ENCODE measurements around the gene PPP1R9B. TPM values are rescaled to one million over a fixed set of nuclear protein-coding genes. Genes with fewer than 3 reads are reported as not detected.
A peak's percentile ranks its signal among the peaks of the same experiment; 100 is the strongest.

The PPP1R9B gene
- total and polyA plus RNA-seq, 4 experiments from 2014 or later = 0.48 to 99.7 (median 49.9) TPM

DNA sequence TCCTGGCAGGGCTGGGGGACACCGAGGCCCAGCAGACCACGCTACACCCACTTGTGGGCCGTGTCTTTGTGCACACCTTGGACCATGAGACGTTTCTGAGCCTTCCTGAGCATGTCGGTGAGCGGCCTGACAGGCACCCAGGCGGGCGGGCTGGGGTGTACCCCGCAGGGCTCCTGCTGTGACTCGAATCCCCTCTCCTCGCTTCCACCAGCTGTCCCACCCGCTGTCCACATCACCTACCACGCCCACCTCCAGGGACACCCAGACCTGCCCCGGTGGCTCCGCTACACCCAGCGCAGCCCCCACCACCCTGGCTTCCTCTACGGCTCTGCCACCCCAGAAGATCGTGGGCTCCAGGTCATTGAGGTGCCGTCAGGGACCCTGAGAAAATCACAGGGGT is 16.9 kb upstream of the PPP1R9B start:
- H3K4me3 Mint-ChIP-seq = no peak overlapping the region
- Histone ChIP-seq H3K9me3 (ENCODE audit: control insufficient read depth in 1 of 2, low read length in 2 of 2) (no peaks in the 10 kb centered on the region), H3K4me3 (ENCODE audit: low read length in 2 of 2) (no peak overlapping the region), H3K4me1 (ENCODE audit: insufficient read depth, low read length) (peaks cover 14% of the 10 kb centered on the region), H3K36me3 (ENCODE audit: insufficient read depth, low read length) (no peaks in the 10 kb centered on the region), H3K27me3 (ENCODE audit: insufficient read depth, low read length) (no peaks in the 10 kb centered on the region), H3K27ac (ENCODE audit: low read depth, low read length) (no peak overlapping the region)
- ChIA-PET POLR2A (ENCODE audit: partially characterized antibody) (no interaction called here), CTCF (ENCODE audit: partially characterized antibody) (interaction anchor here (1.6 to 3.3 kb wide), 2 partner anchors 11 to 27 kb away, joined by 10 to 28 read pairs; no protein-coding TSS in a partner anchor)
- peaks cover 0 to 3% (median 0%) of the 10 kb centered on the region in 8 donors for H3K9me3 Mint-ChIP-seq
- no peak overlapping the region for H3K27ac Mint-ChIP-seq
- H3K27me3 Mint-ChIP-seq = peaks cover 2 to 3% of the 10 kb centered on the region in 2 donors
- peaks cover 0 to 3% of the 10 kb centered on the region in 2 donors for H3K36me3 Mint-ChIP-seq
- peaks cover 13 to 30% (median 15%) of the 10 kb centered on the region in 4 donors for H3K4me1 Mint-ChIP-seq
- peak in 1 of 5 donors; percentile 17 for DNase-seq
- intact Hi-C loops (cut with micrococcal nuclease) = no loop called here

DNA sequence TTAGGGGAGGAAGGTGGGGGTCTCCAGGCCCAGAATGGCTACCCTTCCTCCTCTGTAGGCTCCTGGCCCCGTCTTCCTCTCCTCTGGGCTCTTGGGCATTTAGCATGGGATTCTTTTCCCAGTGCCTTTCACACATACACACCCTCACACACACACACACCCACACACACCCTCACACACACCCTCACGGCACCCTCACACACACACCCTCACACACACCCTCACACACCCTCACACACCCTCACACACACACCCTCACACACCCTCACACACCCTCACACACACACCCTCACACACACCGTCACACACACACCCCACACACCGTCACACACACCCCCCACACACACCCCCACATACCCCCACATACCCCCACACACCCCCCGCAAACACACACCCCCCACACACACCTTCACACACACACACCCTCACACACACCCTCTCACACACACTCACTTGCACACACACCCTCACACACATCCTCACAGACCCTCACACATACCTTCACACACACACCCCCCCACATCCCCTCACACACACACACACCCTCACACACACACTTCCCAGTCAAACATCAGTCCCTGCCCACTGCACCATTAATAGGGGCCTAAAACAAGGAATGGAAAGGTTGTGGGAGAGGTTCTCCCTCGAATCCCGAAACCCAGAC is 16.2 kb upstream of the PPP1R9B start:
- intact Hi-C loops (cut with micrococcal nuclease) = no loop called here
- Mint-ChIP-seq H3K9me3 (peaks cover 0 to 3% (median 0%) of the 10 kb centered on the region in 8 donors), H3K27me3 (peaks cover 2 to 3% of the 10 kb centered on the region in 2 donors), H3K4me1 (peaks cover 17 to 38% (median 21%) of the 10 kb centered on the region in 4 donors), H3K27ac (peak overlapping the region in 2 of 7 donors; percentile 25 to 35), H3K4me3 (no peak overlapping the region), H3K36me3 (peaks cover 0 to 3% of the 10 kb centered on the region in 2 donors)
- CTCF ChIA-PET (ENCODE audit: partially characterized antibody) = interaction anchor here (1.6 to 3.3 kb wide), 2 partner anchors 11 to 28 kb away, joined by 7 to 28 read pairs; no protein-coding TSS in a partner anchor
- POLR2A ChIA-PET (ENCODE audit: partially characterized antibody) = interaction anchor here (1.1 kb wide), 1 partner anchor 15 kb away, joined by 3 read pairs; no protein-coding TSS in a partner anchor
- Histone ChIP-seq H3K27me3 (ENCODE audit: insufficient read depth, low read length) (no peaks in the 10 kb centered on the region), H3K4me1 (ENCODE audit: insufficient read depth, low read length) (peaks cover 21% of the 10 kb centered on the region), H3K27ac (ENCODE audit: low read depth, low read length) (no peak overlapping the region), H3K4me3 (ENCODE audit: low read length in 2 of 2) (no peak overlapping the region), H3K36me3 (ENCODE audit: insufficient read depth, low read length) (no peaks in the 10 kb centered on the region), H3K9me3 (ENCODE audit: control insufficient read depth in 1 of 2, low read length in 2 of 2) (no peaks in the 10 kb centered on the region)
- DNase-seq = peak in 1 of 5 donors; percentile 6

DNA sequence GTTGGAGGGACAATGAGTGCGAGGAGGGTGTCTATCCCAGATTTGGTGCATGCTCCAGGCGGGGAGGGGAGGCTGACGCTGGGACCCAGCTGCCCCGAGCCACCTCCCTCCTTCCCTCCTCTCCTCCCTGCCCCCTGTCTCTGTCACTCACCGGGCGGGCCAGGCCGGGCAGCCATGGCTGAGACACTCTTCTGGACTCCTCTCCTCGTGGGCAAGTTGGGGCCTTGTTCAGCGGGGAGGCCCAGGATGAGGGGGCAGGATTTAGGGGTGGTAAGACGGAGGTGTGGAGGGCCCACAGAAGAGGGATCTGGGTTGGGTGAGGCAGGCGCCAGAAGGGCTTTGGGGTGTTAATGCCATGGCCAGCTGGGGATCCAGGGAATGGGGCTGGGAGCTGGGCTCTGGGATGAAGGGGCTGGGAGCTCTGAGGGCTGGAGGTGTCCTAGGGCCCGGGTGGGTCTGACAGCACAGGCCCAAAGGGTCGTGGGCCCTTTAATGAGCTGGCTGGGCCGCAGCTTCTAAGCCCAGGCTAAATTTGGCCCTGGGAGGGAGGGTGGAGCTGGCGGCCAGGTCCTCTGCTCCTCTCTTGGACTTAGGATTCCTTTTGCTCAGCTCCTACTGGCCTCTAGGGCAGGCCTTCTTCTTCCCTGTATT is 15.5 kb upstream of the PPP1R9B start, which contains the start of gene SGCA:
Gene SGCA (plus strand): TSS at position 139 of the 651 bp plus-strand sequence. CDS start 36 bp downstream, at position 175.
- H3K36me3 ChIP-seq (ENCODE audit: insufficient read depth, low read length) = no peaks in the 10 kb centered on the region
- POLR2A ChIA-PET (ENCODE audit: partially characterized antibody) = interaction anchor here (1.1 kb wide), 1 partner anchor 15 kb away, joined by 3 read pairs; no protein-coding TSS in a partner anchor
- Mint-ChIP-seq H3K36me3 (peaks cover 0 to 3% of the 10 kb centered on the region in 2 donors), H3K27ac (peak within 1 kb of the TSS in 5 of 7 donors; percentile 55 to 75 (median 63)), H3K9me3 (peaks cover 0 to 3% (median 0%) of the 10 kb centered on the region in 8 donors), H3K27me3 (peaks cover 2 to 3% of the 10 kb centered on the region in 2 donors), H3K4me3 (no peak within 1 kb of the TSS), H3K4me1 (peaks cover 21 to 43% (median 26%) of the 10 kb centered on the region in 4 donors)
- intact Hi-C loops (cut with micrococcal nuclease) = no loop called here
- H3K9me3 ChIP-seq (ENCODE audit: control insufficient read depth in 1 of 2, low read length in 2 of 2) = no peaks in the 10 kb centered on the region
- no peaks in the 10 kb centered on the region for H3K27me3 ChIP-seq (ENCODE audit: insufficient read depth, low read length)
- peaks cover 25% of the 10 kb centered on the region for H3K4me1 ChIP-seq (ENCODE audit: insufficient read depth, low read length)
- peak in 1 of 5 donors; percentile 9 for DNase-seq
- CTCF ChIA-PET (ENCODE audit: partially characterized antibody) = interaction anchor here (1.2 to 1.6 kb wide), 3 partner anchors 27 to 72 kb away, joined by 3 to 7 read pairs (median 4); no protein-coding TSS in a partner anchor
- H3K27ac ChIP-seq (ENCODE audit: low read depth, low read length) = no peak within 1 kb of the TSS
- no peak within 1 kb of the TSS for H3K4me3 ChIP-seq (ENCODE audit: low read length in 2 of 2)

DNA sequence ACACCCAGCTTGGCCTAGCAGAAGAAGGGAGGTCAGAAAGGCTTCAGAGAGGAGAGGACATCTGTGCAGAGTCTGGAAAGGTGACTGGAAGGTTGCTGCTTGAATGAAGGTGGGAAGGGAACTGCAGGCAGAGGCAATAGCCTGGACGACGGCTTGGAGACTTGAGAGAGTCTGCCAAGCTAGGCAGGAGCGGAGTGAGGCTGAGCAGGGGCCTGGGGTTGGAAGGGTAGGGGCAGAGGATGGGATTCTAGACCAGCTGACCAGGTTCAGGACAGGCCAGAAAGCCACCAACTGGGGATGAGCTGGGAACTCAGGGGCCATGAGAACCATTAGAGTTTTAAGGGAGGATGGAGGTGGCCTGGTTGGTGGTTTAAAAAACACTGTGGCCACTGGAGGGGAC is 15.0 kb upstream of the PPP1R9B start:
- CTCF ChIA-PET (ENCODE audit: partially characterized antibody) = interaction anchor here (0.9 to 1.6 kb wide), 6 partner anchors 10 to 71 kb away, joined by 3 to 7 read pairs (median 4); no protein-coding TSS in a partner anchor
- peaks cover 2 to 3% of the 10 kb centered on the region in 2 donors for H3K27me3 Mint-ChIP-seq
- H3K36me3 Mint-ChIP-seq = peaks cover 0 to 3% of the 10 kb centered on the region in 2 donors
- intact Hi-C loops (cut with micrococcal nuclease) = no loop called here
- Histone ChIP-seq H3K4me3 (ENCODE audit: low read length in 2 of 2) (no peak overlapping the region), H3K36me3 (ENCODE audit: insufficient read depth, low read length) (no peaks in the 10 kb centered on the region), H3K27me3 (ENCODE audit: insufficient read depth, low read length) (no peaks in the 10 kb centered on the region), H3K4me1 (ENCODE audit: insufficient read depth, low read length) (peaks cover 30% of the 10 kb centered on the region), H3K9me3 (ENCODE audit: control insufficient read depth in 1 of 2, low read length in 2 of 2) (no peaks in the 10 kb centered on the region), H3K27ac (ENCODE audit: low read depth, low read length) (no peak overlapping the region)
- POLR2A ChIA-PET (ENCODE audit: partially characterized antibody) = interaction anchor here (1.1 kb wide), 1 partner anchor 14 kb away, joined by 3 read pairs; no protein-coding TSS in a partner anchor
- peaks cover 24 to 47% (median 30%) of the 10 kb centered on the region in 4 donors for H3K4me1 Mint-ChIP-seq
- peak overlapping the region in 5 of 7 donors; percentile 55 to 75 (median 63) for H3K27ac Mint-ChIP-seq
- no peak overlapping the region for H3K4me3 Mint-ChIP-seq
- H3K9me3 Mint-ChIP-seq = peaks cover 0 to 3% (median 0%) of the 10 kb centered on the region in 8 donors
- DNase-seq = peak in 1 of 5 donors; percentile 31

DNA sequence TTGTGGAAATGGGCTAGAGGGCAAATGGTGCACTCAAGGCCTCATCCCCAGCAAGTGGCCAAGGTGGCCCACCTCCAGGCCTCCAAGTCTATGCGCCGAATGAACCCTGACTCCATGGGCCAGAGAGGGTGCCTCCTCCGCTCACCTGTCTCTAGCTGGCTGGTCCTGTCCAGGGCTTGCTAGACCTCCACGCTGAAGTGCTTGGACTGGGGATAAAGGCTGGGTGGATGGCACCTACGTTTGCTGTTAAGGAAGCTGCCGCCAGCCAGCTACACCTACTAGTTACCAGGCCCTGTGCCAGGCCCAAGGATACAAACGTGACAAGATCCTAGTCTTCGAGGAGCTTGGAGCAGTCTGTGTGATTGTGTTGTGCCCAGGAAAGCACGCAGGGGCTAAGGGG is 14.6 kb upstream of the PPP1R9B start:
- no peaks in the 10 kb centered on the region for H3K36me3 ChIP-seq (ENCODE audit: insufficient read depth, low read length)
- DNase-seq = peak in 1 of 5 donors; percentile 28
- H3K4me3 ChIP-seq (ENCODE audit: low read length in 2 of 2) = no peak overlapping the region
- intact Hi-C loops (cut with micrococcal nuclease) = no loop called here
- POLR2A ChIA-PET (ENCODE audit: partially characterized antibody) = no interaction called here
- Mint-ChIP-seq H3K27me3 (peaks cover 2 to 3% of the 10 kb centered on the region in 2 donors), H3K4me1 (peaks cover 24 to 51% (median 30%) of the 10 kb centered on the region in 4 donors), H3K9me3 (peaks cover 0 to 3% (median 0%) of the 10 kb centered on the region in 8 donors), H3K27ac (peak overlapping the region in 3 of 7 donors; percentile 25 to 75 (median 55)), H3K4me3 (no peak overlapping the region), H3K36me3 (peaks cover 0 to 3% of the 10 kb centered on the region in 2 donors)
- no peaks in the 10 kb centered on the region for H3K9me3 ChIP-seq (ENCODE audit: control insufficient read depth in 1 of 2, low read length in 2 of 2)
- H3K27me3 ChIP-seq (ENCODE audit: insufficient read depth, low read length) = no peaks in the 10 kb centered on the region
- CTCF ChIA-PET (ENCODE audit: partially characterized antibody) = interaction anchor here (0.9 to 1.6 kb wide), 6 partner anchors 10 to 71 kb away, joined by 3 to 7 read pairs (median 4); no protein-coding TSS in a partner anchor
- H3K4me1 ChIP-seq (ENCODE audit: insufficient read depth, low read length) = peaks cover 30% of the 10 kb centered on the region
- no peak overlapping the region for H3K27ac ChIP-seq (ENCODE audit: low read depth, low read length)

DNA sequence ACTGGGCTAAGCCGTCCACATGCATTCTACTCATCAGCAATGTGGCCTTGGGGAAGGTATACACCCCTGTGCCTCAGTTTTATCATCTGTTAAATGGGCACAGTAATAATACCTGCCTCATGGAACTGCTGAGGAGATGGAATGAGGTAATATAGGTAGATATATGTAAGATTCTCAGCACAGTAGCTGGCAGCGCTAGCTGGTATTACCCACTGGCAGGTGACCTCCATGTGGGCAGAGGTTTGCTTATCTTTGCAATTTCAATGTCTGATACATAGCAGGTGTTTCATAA is 14.2 kb upstream of the PPP1R9B start:
- Histone ChIP-seq H3K27me3 (ENCODE audit: insufficient read depth, low read length) (no peaks in the 10 kb centered on the region), H3K4me1 (ENCODE audit: insufficient read depth, low read length) (peaks cover 30% of the 10 kb centered on the region), H3K36me3 (ENCODE audit: insufficient read depth, low read length) (no peaks in the 10 kb centered on the region), H3K27ac (ENCODE audit: low read depth, low read length) (no peak overlapping the region), H3K4me3 (ENCODE audit: low read length in 2 of 2) (no peak overlapping the region), H3K9me3 (ENCODE audit: control insufficient read depth in 1 of 2, low read length in 2 of 2) (no peaks in the 10 kb centered on the region)
- intact Hi-C loops (cut with micrococcal nuclease) = no loop called here
- H3K36me3 Mint-ChIP-seq = peaks cover 0 to 3% of the 10 kb centered on the region in 2 donors
- H3K9me3 Mint-ChIP-seq = peaks cover 0 to 3% (median 0%) of the 10 kb centered on the region in 8 donors
- peaks cover 2 to 3% of the 10 kb centered on the region in 2 donors for H3K27me3 Mint-ChIP-seq
- POLR2A ChIA-PET (ENCODE audit: partially characterized antibody) = no interaction called here
- H3K4me3 Mint-ChIP-seq = no peak overlapping the region
- peaks cover 24 to 50% (median 30%) of the 10 kb centered on the region in 4 donors for H3K4me1 Mint-ChIP-seq
- DNase-seq = no peak
- H3K27ac Mint-ChIP-seq = peak overlapping the region in 2 of 7 donors; percentile 25 to 75
- CTCF ChIA-PET (ENCODE audit: partially characterized antibody) = interaction anchor here (0.9 to 1.9 kb wide), 5 partner anchors 9 to 50 kb away, joined by 3 to 17 read pairs (median 3); no protein-coding TSS in a partner anchor

Measured in CD4-positive, alpha-beta memory T cell (primary cell).